Endothelial cell of hepatic sinusoid (primary cell): Measurements from ENCODE around the gene PKP4.
"Not testable (repeated sequence)": the region's sequence is repeated elsewhere in the genome, so short reads cannot be mapped to it uniquely, and the experiment has no call there.

Source experiments
- in situ Hi-C: cut with HindIII; loops from 2 replicates; pipeline ENCODE4 v1.10.0; 2017; ENCODE audit warnings: low sequenced_read_pairs

Gene PKP4

DNA sequence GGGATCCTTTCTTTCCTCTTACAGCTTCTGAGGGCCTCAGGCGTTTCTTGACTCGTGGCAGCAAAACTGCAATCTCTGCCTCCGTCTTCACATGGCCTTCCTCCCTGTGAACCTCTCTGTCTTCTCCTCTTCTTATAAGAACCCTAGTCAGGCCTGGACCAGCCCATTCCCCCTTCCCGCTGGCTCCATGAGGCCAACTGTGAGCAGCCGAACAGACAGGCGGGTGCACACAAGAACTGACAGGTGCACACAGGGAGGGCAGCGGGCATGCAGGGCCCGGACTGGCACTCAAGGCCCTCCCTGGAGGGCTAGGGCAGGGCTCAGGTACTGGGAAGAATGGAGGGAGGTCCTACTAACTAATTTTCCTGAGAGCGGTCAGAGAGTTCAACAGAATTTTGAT, 246.0 kb downstream of the PKP4 start:
- in situ Hi-C loops: no loop called here

DNA sequence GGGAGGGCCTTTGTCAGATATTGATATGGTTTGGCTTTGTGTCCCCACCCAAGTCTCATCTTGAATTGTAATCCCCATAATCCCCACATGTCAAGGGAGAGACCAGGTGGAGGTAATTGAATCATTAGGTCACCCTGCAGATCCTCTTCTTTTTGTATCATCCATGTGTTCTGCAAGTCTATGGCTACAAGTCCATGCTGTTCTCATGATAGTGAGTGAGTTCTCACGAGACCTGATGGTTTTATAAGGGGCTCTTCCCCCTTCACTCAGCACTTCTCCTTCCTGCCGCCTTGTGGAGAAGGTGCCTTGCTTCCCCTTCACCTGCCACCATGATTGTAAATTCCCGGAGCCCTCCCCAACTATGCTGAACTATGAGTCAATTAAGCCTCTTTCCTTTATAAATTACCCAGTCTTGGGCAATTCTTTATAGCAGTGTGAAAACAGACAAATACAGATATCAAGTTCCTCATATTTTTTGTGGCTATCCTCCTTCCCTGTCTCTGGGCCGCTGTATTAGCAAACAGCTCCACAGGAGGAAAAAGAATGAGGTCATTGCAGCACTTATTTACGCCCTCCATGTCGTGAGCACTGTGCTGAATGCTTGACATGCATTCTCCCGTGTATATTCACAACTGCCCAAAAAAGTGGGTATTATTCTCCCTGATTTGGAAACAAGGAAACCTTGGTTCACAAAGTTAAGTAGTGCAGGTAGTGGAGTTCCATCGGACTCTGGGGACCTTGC, 248.1 kb downstream of the PKP4 start:
- in situ Hi-C loops: not testable (repeated sequence)

DNA sequence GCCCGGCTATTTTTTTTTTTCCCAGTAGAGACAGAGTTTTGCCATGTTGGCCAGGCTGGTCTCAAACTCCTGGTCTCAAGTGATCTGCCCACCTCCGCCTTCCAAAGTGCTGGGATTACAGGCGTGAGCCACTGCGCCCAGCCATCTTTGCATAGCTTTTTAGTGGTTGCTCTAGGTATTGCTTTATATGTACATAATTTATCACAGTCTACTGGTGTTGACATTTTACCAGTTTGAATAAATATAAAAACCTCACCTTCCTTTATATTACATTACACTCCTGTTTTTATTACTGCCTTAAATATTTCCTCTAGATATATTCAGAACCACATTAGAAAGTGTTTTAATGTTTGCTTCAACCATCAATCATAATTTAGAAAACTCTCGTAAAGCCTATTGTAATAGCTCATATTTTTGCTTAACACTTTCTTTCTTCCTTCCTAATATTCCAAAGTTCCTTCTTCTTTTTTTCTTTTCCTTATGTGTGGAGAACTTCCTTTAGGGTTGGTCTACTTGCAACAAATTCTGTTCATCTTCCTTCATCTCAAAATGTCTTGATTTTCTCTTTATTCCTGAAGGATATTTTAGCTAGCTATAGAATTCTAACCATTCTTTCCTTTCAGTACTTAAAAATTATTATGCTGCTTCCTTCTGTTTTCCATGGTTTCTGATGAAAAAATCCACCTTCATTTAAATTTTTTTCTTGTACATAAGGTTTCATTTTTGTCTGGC, 256.2 kb downstream of the PKP4 start:
- in situ Hi-C loops: no loop called here

DNA sequence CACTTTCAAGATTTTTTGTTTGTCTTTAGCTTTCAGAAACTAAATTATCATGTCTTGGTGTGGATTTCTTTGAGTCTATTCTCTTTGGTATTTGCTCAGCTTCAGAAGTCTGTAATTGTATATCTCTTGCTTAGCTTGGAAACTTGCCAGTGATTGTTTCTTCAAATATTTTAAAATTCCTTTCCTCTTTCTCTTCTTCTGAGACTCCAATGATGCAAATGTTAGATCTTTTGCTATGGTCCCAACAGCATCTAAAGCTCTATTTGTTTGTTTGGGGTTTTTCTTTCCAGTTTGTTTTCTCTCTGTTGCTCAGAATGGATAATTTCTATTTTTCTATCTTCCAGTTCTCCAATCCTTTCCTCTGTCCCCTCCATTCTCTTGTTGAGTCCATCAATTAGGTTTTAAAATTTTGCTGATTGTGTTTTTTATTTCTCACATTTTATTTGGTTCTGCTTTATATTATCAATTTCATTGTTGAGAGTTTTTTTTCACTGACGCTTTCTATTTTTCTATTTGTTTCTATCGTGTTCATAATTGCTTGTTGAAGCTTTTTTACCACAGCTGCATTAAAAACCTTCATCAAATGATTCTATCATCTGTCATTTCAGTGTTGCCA, 256.9 kb downstream of the PKP4 start:
- in situ Hi-C loops: no loop called here

DNA sequence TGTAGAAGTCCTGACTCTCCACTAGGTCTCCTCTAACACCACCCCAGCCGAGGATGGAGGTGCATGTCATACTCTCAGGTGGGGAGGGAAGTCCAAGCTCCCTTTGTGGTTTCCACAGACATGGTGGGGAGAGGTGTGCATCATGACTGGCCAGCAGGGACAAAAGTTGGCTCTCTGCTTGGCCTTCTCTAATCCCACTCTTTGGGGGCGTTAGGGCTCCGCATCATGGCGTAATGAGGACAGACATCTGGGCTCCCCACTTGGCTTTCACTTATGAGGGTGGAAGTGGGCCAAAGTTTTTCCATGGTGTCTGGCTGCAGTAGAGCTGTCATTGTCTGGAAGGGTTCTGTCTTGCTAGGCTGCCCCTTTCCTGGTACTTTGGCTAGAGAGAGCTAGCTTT, 257.7 kb downstream of the PKP4 start:
- in situ Hi-C loops: no loop called here

DNA sequence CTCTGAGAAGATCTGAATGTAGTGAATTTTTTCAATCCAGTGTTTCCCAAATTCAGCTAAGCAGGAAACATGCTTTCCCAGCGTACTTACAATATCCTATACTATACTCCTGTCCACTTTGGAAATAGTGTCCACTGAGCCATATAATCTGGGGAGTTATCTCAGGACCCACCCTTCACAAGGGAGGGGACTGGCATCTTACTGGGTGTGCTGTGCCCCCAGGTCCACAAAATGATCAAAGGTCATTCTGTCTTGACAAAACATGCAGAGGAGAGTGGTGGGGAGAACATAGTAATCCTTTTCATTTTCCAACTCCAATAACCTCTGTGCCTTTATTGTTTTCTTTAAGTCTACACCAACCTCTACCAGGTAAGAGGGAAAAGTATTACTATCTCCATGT, 258.6 kb downstream of the PKP4 start:
- in situ Hi-C loops: no loop called here

DNA sequence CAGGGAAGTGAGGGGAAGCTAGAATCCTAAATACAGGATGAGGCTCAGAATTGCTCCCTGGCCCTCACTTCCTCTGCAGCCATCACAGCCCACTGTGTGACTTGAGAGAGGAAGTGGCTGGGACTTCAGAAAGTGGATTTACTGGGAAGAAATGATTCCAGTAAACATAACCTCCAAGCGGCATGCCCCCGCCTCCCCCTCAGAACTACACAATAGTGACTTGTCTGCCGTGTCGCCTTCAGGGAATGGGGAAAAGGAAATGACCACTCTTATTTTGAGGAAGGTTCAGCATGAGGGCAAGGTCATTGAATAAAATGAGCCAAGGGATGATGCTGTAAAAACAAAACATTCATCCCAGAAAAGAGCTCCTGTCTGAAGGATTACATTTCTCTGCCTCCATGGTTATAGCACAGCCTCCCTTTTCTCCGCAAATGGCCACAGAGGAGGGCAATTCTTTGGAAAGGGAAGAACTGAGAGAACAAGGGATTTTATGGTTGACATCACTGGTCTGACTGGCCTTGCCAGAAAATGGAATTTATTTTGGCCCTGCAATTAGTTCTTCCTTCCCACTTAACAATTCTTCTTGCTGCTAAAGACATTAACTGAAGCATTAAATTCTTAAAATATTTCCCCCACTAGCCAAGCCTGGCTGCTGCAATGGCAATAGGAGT, 259.5 kb downstream of the PKP4 start:
- in situ Hi-C loops: no loop called here

DNA sequence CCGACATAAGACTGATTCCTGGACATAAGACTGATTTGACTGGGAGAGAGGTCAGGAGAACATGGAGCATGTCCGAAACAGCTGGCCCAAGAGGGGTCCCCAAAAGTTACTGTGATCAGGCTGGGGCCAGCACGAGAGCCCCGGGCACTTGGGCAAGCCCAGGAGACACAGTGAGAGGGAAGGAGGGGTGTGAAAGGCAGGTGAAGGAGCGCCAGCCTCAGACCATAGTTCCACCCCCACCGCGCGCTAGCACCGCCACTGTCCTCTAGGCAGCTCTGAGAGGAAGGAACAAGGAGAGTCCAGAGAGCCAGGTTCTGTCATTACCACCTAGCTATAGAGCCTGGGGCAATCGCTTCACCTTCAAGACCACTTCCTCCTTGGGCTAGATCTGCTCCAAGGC, 260.2 kb downstream of the PKP4 start:
- in situ Hi-C loops: no loop called here

DNA sequence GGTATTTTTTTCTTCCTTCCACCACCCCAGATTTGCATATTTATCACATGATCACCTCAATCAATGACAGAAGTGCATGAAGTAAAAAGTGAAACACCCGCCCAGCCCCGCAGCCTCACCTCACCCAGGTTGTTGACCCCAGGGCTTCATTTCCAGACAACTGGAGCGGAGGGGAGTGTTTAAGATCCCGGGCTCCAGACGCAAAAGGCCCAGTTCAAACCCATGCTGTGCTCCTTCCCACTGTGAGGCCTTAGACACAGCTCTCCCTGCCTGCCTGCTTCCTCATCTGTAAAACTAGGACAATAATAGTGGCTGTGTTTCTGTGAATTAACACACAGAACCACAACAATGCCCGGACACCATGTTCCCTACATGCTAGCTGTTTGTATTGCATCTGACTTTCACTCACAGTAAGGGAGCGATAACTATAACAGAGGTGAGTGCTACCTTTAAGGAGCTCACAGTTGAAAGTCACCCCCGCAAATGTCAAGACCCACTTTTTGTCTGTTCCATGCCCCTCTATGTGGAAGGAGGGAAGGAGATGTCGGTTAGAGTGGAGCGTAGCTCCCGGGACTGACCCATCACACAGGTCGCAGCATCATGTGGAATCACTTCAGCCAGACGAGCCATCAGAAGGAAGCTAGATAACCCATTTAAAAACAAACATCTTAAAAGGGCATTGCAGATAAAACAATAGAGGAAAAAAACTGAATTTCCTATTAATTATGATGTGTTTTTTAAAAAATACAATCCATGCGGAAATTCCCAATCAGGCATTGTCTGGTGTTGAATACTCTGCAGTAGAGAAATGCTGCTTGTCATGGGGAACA, 260.8 kb downstream of the PKP4 start:
- in situ Hi-C loops: no loop called here

DNA sequence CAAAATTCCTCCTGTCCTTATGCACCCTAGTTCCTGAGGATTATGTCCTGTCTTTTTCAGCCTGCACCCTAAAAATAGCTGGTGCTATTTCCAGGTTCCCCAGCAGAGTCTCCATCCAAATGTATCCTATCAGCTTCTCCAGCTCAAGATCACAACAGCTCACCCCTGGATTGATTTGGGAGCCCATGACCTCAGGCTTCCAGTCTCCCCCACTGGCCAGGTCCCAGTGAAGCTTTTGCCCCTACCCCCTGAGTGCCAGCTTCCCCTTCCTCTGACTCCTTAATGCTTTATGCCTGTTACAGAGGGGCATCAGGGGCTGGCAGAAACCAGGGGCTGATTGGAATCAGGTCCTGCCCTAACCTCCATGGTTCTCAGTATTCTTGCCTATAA, 261.4 kb downstream of the PKP4 start:
- in situ Hi-C loops: no loop called here

DNA sequence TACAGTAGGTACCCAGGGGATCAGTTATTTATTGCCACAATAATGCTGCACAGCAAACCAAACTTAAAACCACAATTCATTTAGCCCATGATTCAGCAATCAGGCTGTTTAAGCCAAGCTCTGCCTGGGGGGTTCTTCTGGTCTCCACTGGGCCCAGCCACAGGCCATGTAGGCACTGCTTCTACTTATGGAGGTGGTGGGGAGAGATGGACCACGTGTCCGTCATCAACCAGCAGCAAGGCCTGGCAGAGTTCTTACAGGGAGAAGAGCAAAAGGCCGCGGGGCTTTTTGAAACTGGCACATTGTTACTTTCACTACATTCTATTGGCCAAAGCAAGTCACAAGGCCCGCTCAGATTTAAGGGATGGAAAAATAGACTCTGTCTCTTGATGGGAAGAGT, 262.1 kb downstream of the PKP4 start:
- in situ Hi-C loops: no loop called here

DNA sequence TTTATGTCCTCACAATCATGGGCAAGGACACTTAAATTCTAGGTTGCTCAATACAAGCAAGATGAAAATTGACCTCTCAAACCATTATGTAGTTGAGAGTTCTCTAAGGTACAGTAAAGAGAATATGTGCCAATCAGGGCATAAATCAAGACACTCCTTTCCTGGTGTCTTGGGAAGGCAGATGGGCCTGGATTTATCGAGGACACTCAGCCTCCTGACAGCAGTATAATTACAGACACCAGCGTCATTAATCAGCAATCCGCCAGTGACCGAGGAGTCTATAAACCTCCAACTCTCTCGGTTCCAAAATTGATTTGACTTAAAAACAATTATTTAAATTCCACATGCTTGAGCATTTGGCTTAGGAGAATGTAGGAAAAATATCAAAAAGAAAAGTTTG, 262.7 kb downstream of the PKP4 start:
- in situ Hi-C loops: no loop called here

DNA sequence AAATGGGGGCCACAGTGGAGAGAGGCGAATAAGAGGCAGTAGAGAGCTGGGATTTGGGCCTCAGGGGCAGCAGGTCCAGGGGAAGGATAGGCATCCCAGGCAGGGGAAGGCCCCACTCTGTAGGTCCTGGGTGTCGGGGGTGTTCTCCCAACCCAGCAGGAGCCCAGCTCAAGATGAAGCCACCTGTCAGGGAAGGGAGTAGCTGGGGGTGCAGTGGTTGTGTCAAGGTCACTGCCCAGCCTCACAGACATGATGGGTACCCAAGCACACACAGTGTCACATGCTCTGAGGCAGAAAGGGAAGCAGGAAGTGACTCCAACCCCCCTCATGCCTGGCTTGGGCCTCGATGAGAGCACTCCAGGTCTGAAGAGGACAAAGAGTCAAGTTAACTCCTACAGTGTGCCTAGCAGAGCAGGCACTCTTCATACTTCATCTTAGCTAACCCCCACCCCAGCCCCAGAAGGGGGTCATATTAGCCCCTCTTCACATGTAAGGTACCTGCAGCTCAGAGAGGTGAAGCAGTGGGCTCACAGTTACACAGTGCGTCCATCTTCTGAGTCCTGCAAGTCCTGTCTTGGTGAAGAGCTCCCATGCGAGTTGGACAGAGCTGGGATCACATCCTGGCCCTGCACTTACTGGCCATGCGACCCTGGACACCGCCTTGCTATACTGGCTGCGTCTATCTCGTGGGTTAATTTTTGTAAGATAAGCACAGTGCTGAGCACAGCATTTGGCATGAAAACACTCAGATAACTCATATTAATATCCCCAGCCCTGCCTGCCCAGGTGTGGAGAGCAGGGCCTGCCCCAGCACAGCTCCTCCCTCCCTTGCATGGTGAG, 265.7 kb downstream of the PKP4 start:
- in situ Hi-C loops: no loop called here

DNA sequence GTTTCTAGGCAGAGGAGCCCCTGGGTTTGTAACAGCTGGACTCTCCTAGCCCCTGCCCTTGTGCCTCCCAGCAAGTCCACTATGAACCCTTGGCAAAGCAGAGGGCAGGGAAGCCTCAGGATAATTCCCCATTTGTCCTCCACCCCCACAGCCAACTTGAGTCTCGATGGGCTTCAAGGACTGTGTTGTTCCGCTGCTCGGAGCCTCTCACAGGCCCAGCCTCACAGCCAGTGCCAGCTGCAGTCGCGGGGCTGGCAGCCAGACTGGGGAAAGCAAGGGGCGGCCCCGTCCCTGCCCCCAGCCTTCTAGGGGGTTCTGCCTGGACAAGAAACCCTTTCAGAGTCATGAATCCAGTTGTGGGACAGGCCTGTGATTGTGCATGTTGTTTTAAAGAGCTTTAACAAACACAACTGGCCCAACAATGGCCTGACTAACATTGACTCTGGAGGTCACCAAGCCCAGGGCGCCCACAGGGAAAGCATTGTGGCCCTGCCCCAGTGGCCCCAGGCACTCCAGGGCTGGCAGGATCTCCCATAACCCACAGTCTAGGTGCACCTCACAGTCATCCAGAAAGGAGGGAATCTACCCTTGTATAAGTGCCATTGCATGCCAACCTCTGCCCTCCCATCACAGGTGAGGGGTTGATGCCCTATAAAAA, 266.6 kb downstream of the PKP4 start:
- in situ Hi-C loops: no loop called here

DNA sequence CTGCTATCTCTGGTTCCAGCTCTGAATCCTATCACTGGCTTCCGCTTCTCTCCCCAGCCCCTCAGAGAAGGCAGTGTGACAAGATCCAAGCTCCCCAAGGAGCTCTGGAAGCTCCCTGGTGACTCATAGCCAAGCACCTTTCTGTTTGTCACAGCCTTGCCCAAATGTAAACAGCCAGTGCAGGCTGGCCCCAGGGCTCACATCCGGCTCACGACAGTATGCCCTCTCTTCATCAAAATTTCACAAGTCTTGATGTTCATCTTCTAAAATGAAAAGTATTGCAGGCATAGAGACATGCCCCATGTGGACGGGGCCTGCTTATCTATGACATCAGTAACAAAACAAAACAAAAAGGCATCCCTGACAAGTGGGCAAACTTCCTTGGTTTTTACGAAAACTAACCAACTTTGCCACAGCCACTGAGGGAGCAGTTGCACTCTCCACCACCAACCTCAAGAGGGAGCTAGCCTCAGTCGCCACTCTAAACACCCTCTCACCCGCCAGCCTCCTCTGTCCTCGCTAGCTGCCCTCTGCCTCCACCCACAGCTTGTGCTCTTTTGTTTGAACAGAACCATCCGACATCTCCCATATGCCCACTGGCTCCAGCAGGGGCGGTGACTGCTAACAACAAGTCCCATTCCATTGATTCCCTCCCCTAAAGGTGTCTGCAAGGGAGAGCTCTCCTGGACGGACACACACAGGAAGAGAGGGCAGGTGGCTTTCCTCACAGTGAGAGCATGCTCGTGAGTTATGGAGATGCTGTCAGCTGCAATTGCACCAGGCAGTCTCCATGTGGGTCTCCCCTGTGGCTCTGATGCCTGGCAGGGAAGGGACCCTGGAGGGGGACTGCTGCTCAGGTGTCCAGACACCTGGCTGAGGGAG, 267.4 kb downstream of the PKP4 start:
- in situ Hi-C loops: no loop called here

DNA sequence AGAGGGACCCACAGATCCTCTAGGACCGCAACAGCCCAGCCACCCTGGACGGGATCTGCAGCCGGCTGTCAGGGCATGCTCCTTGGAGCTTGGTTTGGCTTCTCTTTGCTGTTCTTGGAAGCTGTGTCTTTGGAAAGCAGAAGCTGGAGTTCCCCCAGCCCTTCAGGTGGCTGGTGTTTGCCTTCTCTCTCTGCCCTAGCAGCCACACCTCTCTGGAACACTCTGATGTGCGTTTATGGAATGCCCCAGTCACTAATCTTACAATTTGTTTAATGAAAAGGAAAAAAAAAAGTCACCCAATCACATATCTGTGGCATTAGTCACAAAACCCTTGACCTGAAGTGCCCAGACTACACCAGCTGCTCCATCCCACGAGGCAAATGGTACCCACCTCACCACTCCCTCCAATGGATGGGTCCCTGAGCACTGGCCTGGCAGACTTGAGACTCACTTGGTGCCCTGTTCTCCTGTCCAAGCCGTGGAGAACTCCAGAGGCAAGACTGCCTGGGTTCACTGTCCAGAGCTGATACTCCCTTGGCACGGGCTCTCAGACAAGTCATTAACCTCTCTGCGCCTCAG, 268.1 kb downstream of the PKP4 start:
- in situ Hi-C loops: no loop called here

DNA sequence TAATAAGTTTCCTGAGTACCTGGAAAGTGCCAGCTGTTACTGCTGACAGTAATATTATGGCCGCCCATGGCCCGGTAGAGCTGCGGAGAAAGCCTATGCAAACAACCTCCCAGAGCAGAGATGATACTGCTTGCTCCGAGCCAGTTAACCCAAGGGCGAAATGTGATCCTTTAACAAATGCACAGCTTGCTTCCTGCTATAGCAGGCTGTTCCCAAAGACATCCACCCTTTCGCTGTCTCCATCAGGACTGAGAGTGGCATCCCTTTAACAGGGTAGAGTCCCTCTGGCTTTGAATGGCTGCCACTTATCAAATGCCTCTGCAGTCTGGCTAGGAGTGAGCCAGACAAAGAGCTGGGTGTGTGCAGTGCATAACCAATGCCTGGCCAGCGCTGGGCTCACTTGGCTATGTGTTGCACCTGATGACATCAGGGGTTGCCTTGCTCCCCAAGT, 268.7 kb downstream of the PKP4 start:
- in situ Hi-C loops: no loop called here
